RWPE1 (cell line): Measurements from ENCODE around the gene SCAP.
"Not testable (repeated sequence)": the region's sequence is repeated elsewhere in the genome, so short reads cannot be mapped to it uniquely, and the experiment has no call there.

Experiments used
- CTCF ChIA-PET: fragments of 350-600 bp; sonication (Branson Sonifier 250); formaldehyde crosslinking; extraction: SDS; loops from one replicate; lab custom pipeline; 2021; lab: Yijun Ruan, JAX
- POLR2A ChIA-PET: fragments of 400-600 bp; formaldehyde crosslinking; extraction: SDS; loops from one replicate; lab custom pipeline; 2020; ENCODE audit warnings: antibody characterized with exemption; ENCODE audit not compliant: low non-redundant PET; lab: Yijun Ruan, JAX
- DNase-seq: peaks from one replicate; pipeline ENCODE4 v3.0.0; 2012; ENCODE audit warnings: low spot score
- H3K27ac ChIP-seq: fragments of 450-650 bp; 2 replicates; pipeline ENCODE4 v1.5.1; 2017
- CTCF ChIP-seq: fragments of 450-650 bp; conservative IDR thresholded peaks from 2 replicates; pipeline ENCODE4 v1.5.1; 2017; ENCODE audit warnings: low read depth, mild to moderate bottlenecking

The SCAP gene

GRCh38 chr3:47476330-47476626, 537 bp upstream of the SCAP start:
- ChIA-PET CTCF (interaction anchor here (0.5 to 2.0 kb wide), 4 partner anchors 55 to 990 kb away, joined by 3 to 14 read pairs (median 4); no protein-coding TSS in a partner anchor), POLR2A (no interaction called here)
- no peak for TF ChIP-seq CTCF
- no peak for DNase-seq
- H3K27ac ChIP-seq, result peak overlapping the region; percentile 82

- DNase-seq, result peak; percentile 5
- ChIA-PET POLR2A (no interaction called here), CTCF (interaction anchor here (0.6 to 2.0 kb wide), 6 partner anchors 9 to 1618 kb away, joined by 3 to 14 read pairs (median 3); partner anchors contain the start of gene QRICH1)
- TF ChIP-seq CTCF, result no peak
- peak overlapping the region; percentile 82 for H3K27ac ChIP-seq
These were observed 642 bp downstream of the SCAP start for GRCh38 chr3:47475029-47475569.

- POLR2A ChIA-PET, result no interaction called here
- DNase-seq, result no peak
- TF ChIP-seq CTCF, result no peak
- CTCF ChIA-PET, result interaction anchor here (0.6 kb wide), 1 partner anchor 114 kb away, joined by 3 read pairs; no protein-coding TSS in a partner anchor
- H3K27ac ChIP-seq, result no peak overlapping the region
These were observed 2.4 kb downstream of the SCAP start for GRCh38 chr3:47473391-47473790.

GRCh38 chr3:47469616-47470015, 6.1 kb downstream of the SCAP start:
- ChIA-PET POLR2A (no interaction called here), CTCF (no interaction called here)
- TF ChIP-seq CTCF, result no peak
- H3K27ac ChIP-seq, result no peak overlapping the region
- DNase-seq, result no peak

- CTCF ChIA-PET, DNase-seq, H3K27ac ChIP-seq, POLR2A ChIA-PET: not testable (repeated sequence)
These were observed 7.4 kb downstream of the SCAP start for GRCh38 chr3:47468315-47468714.

- H3K27ac ChIP-seq, result no peak overlapping the region
- no peak for DNase-seq
- TF ChIP-seq CTCF, result no peak
- ChIA-PET CTCF (interaction anchor here (0.6 kb wide), 1 partner anchor 144 kb away, joined by 6 read pairs; no protein-coding TSS in a partner anchor), POLR2A (no interaction called here)
These were observed 11.2 kb downstream of the SCAP start for GRCh38 chr3:47464588-47464987.

- POLR2A ChIA-PET, CTCF ChIA-PET, DNase-seq, H3K27ac ChIP-seq: not testable (repeated sequence)
These were observed 16.1 kb downstream of the SCAP start for GRCh38 chr3:47459534-47460085.
